ENCODE data around the gene KCTD6.

Gene KCTD6

DNA sequence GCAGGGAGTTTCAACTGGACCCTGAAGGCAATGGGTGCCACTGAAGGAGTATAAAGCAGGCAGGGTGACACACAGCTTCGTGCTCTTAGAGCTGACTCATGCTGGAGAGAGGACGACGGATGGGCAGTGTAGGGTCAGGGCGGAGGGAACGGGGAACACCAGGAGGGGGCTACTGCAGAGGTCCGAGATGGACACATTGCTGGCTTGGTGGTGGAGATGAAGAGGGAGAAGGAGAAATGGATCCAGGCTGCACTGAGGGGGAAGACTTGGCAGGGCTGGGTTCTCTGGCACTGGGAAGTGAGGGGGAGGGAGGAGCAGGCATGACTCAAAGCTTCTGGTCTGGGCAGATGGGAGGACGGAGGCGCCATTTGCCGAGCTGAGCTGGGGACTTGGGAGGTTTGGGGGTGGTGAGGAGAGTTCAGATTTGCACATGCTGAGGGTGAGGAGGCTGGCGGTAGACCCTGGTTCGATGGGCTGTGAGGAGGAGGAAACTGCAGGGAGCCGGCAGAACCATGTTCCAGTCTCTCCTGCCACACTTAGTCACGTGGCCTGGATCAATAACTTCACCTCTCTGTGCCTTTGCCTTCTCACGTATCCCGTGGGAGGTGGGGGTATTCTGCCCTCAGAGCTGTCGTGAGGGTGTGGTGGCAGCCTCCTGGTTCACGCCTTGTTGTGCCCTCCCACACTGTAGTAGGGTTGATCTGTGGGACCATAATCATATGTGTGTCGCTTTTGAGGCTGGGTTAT, 4.6 kb upstream of the KCTD6 start:
- no peak for DNase-seq

DNA sequence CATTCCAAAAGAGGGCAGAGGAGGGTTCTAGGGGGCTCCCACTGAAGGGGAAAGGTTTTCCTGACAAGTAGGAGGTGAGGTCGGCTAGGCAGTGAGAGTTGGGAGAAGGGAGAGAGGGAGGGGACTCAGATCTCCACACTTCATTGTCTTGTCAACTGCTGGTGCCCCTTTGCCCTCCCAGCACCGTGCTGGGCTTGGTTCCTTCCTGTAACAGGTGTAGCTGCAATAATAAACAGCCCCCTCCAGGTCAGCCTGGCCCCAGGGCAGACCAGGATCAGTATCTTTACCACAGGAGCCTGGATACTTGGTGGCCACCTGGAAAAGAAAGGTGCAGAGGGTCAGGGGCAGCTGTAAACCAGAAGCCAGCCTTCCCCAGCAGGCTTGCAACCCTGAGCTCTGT, 2.9 kb upstream of the KCTD6 start:
- DNase-seq: no peak

DNA sequence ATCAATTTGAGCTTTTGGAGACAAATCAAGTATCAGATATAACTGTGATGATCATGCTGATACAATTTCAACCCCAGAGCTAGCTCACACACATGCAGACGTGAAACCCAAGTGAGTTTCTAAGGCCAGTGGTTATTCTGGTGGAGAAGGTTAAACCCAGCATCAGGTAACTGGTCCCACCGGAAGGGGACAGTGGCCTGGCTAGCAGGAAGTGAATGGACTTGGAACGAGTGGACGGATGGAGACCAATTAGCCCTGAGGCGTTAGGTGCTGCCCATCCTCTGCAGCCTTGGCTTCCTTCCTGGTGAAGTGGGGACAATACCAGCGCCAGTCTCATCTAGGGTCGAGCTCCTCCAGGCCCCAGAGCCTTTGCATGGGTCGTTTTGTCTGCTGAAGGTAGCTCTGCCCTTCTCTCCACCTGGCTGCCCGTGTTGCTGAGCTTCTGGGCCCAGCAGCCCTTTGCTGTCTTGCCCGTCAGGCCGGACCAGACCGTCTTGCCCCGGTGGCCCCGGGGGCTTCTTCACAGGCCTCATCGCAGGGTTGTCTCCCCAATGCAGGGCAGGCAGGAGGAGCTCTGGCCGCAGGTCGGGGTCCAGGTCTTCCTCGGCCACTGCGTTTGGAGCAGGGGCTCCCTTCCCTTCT, 915 bp upstream of the KCTD6 start:
- DNase-seq: no peak

DNA sequence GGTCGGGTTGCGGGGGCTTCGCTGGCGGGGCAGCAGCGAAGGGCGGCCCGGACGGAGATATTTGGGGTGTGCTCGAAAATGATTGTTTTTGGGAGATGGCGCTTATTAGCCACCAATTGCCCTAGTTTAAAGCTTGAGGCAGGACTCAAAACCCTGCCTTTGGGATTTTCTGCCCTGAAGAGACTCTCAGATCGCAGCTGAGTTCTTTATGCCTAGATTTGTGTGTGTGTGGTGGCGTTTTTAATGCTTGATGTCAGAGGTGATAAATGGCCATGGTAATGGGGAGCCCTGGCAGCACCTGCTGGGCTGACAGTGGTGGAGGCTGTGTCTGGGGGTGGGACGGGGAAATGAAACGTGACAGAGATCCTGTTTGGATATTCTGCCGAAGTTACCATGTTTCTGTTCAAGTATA, 604 bp downstream of the KCTD6 start:
- DNase-seq: no peak

DNA sequence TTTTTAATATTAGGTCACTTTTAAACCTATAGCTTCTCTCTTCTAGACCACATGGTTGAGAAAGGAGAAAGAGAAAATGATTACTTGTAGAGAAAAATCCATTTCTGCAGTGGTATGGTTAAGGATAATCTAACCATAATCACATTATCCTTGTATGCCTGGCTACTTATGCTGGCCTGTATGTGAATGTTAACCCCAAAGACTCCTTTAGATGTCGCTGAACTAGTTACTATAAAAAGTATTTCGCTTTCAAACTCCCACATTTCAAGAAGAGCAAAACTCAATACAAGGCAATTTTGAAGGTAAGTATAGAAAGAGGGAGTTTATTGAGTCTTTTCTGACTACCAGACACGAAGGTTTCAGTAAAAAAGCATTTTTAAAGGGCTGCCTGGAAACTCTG, 2.2 kb downstream of the KCTD6 start:
- no peak for DNase-seq

DNA sequence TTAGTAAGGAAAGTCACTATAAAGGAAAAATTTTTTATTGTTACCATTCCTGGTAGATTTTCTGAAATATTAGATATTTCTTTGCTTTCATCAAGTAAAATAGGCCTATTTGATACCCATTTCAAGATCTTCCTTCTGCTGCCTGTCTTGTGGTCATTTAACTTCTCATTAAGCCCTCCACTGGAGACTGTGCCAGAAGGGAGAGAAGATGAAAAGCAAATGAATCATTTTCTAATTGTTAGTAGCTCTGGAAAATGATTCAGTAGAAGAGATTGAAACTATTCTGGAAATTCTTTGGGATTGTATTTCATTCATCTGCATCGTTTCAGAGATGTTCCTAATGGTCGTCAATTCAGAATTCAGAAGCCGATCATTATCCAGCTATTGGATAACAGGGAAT, 3.2 kb downstream of the KCTD6 start:
- no peak for DNase-seq

DNA sequence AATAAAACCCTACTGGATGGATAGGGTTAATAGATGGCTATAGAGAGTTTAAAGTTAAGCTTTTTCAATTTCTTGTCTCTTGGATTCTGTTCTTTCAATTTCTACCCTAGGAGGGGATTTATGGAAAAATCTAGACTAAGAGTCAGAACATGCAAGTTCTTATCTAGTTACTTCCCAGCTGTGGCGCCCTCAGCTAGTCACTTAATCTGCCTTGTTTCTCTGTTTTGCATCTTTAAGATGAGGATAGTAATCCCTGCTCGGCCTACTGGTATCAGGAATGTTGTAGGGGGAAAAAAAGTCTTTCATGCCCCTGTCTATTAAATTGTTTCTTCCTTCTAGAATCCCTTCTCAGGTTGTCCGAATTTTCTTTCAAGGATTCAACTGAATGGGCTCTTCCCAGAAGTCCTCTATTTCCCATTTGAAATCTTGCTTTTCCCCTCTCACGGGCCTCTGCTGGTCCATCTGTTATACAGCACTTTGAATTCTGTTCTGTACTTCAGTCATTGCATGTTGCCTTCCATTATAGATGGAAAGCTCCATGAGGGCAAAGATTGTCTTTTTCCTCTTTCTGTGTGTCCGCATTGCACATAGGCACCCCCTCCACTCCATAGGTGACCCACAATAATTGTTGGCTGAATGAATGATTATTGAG, 4.4 kb downstream of the KCTD6 start:
- no peak for DNase-seq

DNA sequence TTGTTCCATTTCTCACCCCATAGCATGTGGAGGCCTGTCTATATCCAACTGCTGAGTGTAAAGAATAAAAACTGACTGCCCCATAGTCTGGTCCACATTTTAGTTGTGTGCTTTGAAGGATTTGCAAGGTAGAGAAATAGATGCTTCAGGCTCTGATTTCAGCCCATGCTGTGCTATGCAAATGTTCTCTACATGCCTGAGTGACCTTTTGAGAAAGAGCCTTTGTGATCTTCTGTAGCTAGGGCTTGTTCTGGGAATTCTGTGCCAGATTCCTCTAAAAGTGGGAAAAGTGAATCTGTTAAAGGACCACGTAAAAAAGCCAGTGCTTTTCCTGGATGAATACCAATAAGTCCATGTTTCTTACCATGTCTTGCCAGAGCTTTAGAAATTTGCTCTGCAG, 5.2 kb downstream of the KCTD6 start:
- DNase-seq: no peak

DNA sequence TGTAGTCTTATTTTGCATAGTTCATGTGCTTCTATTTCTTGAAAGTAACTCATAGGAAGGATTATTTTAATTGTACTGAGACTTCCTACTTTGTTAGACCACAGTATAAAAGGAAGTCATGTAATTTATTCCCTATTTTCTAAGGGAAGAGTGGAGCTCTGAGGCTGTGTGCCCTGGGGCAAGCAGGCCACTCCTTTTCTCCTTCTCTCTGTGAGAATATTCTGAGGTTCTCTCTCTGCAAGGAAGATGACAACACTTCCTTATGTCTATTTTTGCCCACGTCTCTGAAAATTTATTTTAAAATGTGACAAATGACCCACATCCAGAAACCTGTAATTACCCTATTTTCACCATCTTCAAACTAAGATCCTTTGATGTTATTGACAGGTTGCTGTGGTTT, 11.0 kb downstream of the KCTD6 start:
- DNase-seq: peak; percentile 19

DNA sequence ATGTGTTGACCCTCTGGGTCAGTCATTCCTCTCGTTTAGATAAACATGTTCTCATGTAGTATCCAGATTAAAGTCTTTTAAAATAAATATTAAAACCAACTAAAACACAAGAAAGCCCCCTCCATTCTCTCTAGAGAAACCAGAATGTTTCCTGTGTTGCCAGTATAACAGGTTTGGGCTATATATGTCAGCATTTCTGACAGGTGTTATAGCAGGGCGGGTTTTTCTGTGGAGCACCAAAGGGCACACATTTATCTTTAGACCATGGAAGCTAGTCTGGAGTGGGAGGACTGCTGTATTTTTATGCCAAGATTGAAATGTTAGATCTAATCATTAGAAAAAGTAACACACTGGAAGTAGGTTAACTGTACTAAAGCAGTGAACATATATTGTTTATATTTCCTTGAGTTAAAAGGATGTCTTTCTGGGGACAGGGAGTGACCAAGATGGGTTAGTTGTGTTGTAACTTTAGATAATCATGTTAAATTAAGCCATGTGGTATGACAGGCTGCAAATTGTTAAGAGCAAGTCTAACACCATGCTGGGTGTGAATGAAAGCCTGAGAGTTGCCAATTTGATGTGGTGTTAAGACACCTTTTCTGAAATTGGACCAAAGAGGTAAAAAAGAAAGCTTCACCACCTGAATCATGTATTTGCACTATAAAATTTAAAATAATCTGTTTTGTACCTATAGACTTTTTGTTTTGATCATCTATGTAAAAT, 15.6 kb downstream of the KCTD6 start:
- DNase-seq: no peak

DNA sequence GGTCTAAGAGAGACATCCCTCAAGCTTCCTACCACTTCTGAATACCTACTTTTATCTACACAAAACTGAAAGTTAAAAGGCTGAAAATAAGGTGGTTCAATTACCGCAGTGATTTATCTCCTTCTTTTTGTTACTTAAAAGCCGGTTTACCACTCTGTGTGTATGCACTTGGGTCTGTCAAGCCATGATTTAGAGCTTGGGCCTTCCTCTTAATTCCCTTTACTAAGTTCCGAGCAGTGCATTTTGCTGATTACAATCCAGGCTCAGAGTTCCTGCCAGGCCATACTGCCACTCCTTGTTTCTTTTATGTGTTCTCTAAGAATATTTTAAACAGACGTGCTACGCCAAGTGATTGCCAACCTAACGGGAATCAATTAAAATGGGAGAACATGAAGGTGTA, 16.5 kb downstream of the KCTD6 start:
- DNase-seq: no peak

DNA sequence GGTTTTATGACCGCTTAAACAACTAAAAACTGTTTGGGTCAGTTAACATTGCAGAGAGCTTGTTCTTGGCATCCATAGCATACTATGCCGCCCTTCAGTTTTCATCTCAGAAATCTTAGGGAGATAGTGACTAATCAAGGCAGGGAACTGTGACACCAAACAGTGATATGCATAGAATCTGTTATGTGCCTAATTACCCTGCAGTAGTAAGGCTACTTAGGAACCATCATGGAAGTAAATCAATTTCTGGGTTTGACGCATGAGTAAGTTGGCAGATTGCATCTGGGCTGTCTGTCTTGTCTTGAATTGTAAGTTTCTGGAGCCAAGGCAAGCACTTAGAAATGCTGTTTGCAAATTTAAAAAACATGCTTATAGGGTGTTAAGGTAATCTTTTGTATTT, 22.5 kb downstream of the KCTD6 start:
- no peak for DNase-seq

DNA sequence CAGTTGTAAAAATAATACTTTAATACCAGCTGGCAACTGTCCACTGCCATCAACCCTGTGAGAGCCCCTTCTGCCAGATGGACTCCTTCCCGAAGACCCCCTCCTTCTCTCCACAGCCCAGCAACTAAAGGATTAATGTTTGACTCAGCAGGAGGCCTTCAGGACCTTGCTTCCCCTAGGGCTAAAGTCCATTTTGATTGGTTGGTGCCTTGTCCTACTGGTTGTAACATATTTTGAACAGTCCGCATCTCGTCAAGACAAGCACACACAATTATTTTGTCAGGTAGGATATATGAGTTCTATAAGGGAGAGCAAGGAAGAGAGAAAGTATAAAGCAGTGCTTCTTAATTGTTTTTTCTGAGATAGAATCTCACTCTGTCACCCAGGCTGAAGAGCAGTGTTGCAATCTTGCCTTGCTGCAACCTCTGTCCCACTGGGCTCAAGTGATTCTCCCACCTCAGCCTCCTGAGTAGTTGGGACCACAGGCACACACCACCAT, 26.4 kb downstream of the KCTD6 start:
- DNase-seq: peak; percentile 9

DNA sequence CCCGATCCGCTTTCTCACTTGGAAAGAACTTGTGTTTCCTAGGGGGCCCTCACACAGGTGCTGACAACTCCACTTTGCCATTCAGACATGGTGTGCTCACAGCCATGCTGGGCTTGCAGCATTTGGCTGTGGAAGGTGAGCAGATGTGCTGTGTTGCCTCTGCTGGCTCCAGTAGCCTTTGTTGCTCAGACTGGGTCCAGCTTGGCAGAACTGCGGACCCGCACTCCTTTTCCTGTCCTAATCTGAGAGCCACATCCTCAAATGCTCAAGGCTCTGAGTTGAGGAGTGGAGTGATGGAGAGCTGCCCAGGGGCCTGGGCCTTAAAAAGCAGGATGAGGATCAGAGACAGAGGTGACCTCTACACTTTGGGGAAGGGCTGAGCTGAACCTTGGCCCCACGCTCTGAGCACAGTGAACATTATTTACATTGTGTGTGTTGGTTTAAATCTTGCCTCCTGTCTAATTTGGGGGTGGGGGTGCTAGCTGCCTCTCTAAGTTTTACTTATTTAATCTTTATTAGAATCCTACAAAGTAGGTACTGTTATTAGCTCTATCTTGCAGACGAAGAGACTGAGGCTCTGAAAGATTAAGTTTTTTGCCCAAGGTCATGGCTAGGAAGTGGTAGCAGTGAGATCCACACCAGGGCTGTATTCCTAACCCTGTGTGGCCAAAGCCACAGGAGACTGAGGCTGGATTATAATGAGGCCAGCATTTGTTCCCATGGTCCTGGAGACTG, 27.9 kb downstream of the KCTD6 start:
- DNase-seq: no peak

DNA sequence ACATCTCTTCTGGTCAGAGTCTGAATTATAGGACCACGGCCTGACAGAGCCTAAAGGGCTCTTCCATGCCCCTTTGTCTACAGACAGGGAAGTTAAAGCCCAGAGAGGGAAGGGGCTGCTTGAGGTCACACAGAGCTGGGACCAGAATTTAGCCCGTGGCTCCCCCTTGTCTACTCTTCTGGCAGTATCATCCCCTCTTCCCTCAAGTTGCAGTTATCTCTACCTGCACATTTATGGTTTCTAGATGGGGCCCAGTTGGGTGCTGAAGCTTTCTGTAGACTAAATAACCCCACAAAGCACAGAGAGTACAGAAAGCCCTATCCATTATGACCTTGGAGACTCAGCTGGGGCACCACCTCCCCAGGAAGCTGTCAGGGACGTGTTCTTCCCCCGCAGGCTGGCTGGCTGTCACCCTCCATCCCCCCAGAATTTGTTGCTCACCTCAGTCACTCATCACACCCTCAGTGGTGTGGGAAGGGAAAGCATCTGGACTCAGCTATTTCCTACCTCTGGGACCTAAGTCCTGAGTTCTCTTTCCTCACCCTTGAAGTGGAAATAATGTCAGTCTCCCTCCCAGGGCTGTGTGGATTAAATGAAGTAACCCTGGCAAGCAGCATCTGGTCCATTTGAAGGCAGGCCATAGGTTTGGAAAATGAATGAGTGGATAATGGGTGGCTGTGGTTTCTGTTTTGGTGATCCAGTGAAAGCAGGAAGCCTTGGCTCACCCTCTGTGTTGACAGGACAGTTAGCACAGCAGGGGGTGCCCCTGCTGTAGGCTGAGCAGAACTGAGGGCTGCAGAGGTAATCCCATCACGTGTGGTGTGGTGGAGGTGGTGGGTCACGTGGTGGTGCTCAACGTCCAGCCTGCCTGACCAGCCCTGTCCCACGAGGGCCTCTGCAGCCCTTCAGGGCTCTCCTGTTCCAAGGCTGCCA, 28.8 kb downstream of the KCTD6 start:
- no peak for DNase-seq

DNA sequence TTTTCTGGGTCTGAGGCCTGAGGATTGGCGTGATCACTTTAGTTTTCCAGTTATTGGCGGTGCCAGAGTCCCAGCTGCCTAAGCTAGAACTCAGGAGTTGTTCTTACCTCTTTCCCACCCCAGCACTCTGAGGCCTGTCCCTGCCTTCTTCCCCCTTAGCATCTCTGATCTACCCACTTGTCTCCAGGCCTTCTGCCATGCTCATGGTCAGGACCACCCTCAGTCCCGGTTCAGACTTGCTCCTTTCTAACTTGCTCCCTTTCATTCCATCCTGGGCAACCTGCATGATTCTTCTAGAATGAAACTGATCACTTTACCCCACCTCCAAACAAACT, 29.4 kb downstream of the KCTD6 start:
- no peak for DNase-seq

DNA sequence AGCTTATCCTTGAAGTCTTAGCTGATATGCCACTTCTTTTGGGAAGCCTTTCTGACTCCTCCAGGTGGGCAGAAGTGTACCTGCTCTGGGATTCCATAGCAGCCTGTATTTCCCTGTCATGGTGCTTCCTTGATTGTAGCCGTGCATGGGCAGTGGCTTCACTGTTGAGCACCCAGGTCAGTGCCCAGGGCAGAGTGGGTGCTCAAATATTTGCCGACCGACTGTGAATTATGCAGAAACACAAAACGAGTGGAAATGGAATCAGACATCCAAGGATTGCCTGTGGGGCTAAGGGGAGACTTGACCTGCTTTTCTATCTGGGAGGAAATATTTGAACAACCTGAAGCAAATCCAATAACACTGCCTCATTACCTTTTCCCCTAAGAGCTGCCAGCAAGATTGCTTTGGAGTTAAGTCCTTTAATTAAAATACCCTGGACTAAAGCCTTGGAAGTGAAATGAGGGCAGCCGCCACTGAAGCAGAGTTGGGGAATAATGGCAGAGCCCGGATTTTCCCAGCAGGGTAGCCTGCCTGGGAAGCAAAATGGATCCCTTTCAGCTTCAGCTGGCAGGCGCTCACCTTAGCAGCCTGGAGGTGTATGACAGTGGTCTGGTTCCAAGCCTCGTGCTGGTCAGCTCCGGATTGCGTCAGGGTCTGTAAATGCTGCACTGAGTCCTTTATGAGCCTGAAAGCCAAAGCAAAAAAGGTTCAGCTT, 30.2 kb downstream of the KCTD6 start:
- no peak for DNase-seq

DNA sequence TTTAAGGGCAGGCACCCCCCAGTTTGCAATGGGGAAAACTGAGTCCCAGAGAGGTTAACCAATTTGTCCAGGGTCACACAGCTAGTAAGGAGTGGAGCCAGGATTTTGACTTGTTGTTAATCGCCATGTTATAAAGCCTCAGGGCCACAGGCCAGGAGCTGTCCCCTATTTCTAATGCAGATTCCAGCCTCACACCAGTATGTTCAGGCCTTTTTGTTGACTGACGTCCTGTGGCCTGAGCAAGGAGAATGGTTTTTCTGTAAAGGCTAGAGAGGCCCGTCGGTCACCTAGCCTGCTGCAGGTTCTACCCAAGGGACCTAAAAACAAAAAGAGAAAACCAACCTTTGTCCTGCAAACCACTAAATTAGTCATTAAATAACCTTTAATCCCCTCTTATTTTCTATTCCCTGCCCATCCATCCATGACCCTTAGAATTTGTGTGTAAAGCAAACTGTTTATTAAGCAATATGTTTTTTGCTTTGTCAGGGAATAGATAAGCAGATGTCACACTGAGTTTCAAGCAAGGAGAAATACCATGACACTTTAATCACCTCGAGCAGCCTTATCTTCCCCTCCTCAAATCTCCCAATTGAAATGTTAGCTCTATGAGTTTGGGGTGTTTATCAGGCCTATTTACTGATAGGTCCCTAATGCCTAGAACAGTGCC, 31.0 kb downstream of the KCTD6 start:
- no peak for DNase-seq

DNA sequence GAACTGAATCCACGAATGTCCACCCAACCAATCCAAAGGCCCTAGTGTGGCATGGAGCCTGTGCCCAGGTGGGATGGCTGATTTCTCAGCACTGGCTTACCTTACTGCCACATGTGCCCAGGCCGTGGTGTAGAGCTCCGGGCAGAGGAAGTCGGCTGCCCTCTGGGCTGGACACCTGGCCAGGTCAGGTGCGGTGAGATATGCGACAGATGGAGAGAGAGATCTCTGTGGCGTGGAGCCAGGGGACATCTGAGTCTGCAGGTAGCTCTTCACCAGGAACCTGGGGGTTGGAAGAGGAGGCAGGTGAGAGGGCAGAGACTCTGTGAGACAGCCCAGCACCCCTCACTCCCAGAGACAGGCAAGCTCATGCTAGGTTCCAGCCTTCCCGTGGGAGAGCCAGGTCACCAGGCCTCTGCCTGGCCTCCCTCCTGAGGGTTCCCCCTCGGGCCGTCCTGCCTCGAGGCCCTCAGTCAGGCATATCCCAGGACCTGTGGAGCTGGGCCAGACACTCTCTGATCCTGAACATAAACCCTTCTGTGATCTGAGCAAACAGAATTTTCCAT, 32.5 kb downstream of the KCTD6 start:
- no peak for DNase-seq

DNA sequence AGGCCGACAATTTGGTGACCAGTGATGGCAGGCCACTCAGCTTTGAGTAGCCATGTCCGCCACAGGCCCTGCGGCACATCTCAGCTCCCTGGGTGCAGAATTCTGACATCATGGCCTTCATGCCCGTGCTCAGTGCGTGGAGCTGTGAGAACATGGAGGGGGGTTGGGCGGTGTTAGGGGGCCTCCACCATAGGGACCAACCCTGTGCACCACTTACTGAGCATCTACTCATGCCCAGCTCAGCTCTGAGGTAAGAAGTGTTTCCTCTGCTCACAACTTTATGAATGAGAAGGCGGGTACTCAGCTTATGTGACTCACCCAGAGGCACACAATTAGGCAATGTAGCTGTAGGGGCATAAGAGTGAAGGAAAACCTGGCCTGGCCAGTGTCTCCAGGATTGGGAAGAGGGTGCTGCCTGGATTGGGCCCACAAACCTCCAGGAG, 34.6 kb downstream of the KCTD6 start:
- DNase-seq: no peak

Measured in NCI-H2227 treated with DMSO at 0.1 percent for 48 hours (cell line).